ENCODE data around the gene ATRIP.

The ATRIP gene

GRCh38 chr3:48415251-48415953 is 31.1 kb upstream of the ATRIP start:
- Histone ChIP-seq H3K9me3 (ENCODE audit: control insufficient read depth, insufficient read depth, low read length) (no peaks in the 10 kb centered on the region), H3K4me1 (ENCODE audit: insufficient read depth, low read length) (no peaks in the 10 kb centered on the region), H3K9ac (ENCODE audit: low read depth, low read length) (no peak overlapping the region), H3K36me3 (ENCODE audit: insufficient read depth, low read length) (peaks cover 3% of the 10 kb centered on the region; the same call in 1 of the 2 replicates)

- Histone ChIP-seq H3K4me1 (ENCODE audit: insufficient read depth, low read length) (no peaks in the 10 kb centered on the region), H3K9ac (ENCODE audit: low read depth, low read length) (no peak overlapping the region), H3K9me3 (ENCODE audit: control insufficient read depth, insufficient read depth, low read length) (no peaks in the 10 kb centered on the region), H3K36me3 (ENCODE audit: insufficient read depth, low read length) (peaks cover 3% of the 10 kb centered on the region; the same call in 1 of the 2 replicates)
Observed at GRCh38 chr3:48416091-48416505, 30.4 kb upstream of the ATRIP start.

- H3K36me3 ChIP-seq (ENCODE audit: insufficient read depth, low read length), result no peaks in the 10 kb centered on the region; the same call in 1 of the 2 replicates
- H3K9me3 ChIP-seq (ENCODE audit: control insufficient read depth, insufficient read depth, low read length), result no peaks in the 10 kb centered on the region
- no peak overlapping the region for H3K9ac ChIP-seq (ENCODE audit: low read depth, low read length)
- H3K4me1 ChIP-seq (ENCODE audit: insufficient read depth, low read length), result no peaks in the 10 kb centered on the region
Observed at GRCh38 chr3:48416546-48416945, 30.0 kb upstream of the ATRIP start.

GRCh38 chr3:48417529-48418108 is 28.9 kb upstream of the ATRIP start:
- H3K4me1 ChIP-seq (ENCODE audit: insufficient read depth, low read length), result no peaks in the 10 kb centered on the region
- no peak overlapping the region for H3K9ac ChIP-seq (ENCODE audit: low read depth, low read length)
- no peaks in the 10 kb centered on the region; the same call in 1 of the 2 replicates for H3K36me3 ChIP-seq (ENCODE audit: insufficient read depth, low read length)
- H3K9me3 ChIP-seq (ENCODE audit: control insufficient read depth, insufficient read depth, low read length), result no peaks in the 10 kb centered on the region

GRCh38 chr3:48418140-48418539 is 28.4 kb upstream of the ATRIP start:
- H3K4me1 ChIP-seq (ENCODE audit: insufficient read depth, low read length), result no peaks in the 10 kb centered on the region
- H3K9me3 ChIP-seq (ENCODE audit: control insufficient read depth, insufficient read depth, low read length), result no peaks in the 10 kb centered on the region
- no peaks in the 10 kb centered on the region; the same call in 1 of the 2 replicates for H3K36me3 ChIP-seq (ENCODE audit: insufficient read depth, low read length)
- H3K9ac ChIP-seq (ENCODE audit: low read depth, low read length), result no peak overlapping the region

- H3K4me1 ChIP-seq (ENCODE audit: insufficient read depth, low read length), result no peaks in the 10 kb centered on the region
- no peaks in the 10 kb centered on the region; the same call in 1 of the 2 replicates for H3K36me3 ChIP-seq (ENCODE audit: insufficient read depth, low read length)
- H3K9me3 ChIP-seq (ENCODE audit: control insufficient read depth, insufficient read depth, low read length), result no peaks in the 10 kb centered on the region
- H3K9ac ChIP-seq (ENCODE audit: low read depth, low read length), result no peak overlapping the region
Observed at GRCh38 chr3:48418651-48419050, 27.9 kb upstream of the ATRIP start.

- no peaks in the 10 kb centered on the region for H3K9me3 ChIP-seq (ENCODE audit: control insufficient read depth, insufficient read depth, low read length)
- no peaks in the 10 kb centered on the region for H3K4me1 ChIP-seq (ENCODE audit: insufficient read depth, low read length)
- H3K9ac ChIP-seq (ENCODE audit: low read depth, low read length), result no peak overlapping the region
- no peaks in the 10 kb centered on the region; the same call in none of the 2 replicates for H3K36me3 ChIP-seq (ENCODE audit: insufficient read depth, low read length)
Observed at GRCh38 chr3:48419149-48419548, 27.4 kb upstream of the ATRIP start.

GRCh38 chr3:48419597-48419996 is 26.9 kb upstream of the ATRIP start:
- Histone ChIP-seq H3K4me1 (ENCODE audit: insufficient read depth, low read length) (no peaks in the 10 kb centered on the region), H3K9me3 (ENCODE audit: control insufficient read depth, insufficient read depth, low read length) (no peaks in the 10 kb centered on the region), H3K9ac (ENCODE audit: low read depth, low read length) (no peak overlapping the region), H3K36me3 (ENCODE audit: insufficient read depth, low read length) (no peaks in the 10 kb centered on the region; the same call in none of the 2 replicates)

- Histone ChIP-seq H3K4me1 (ENCODE audit: insufficient read depth, low read length) (peaks cover 3% of the 10 kb centered on the region; the same call in 1 of the 2 replicates), H3K36me3 (ENCODE audit: insufficient read depth, low read length) (no peaks in the 10 kb centered on the region; the same call in none of the 2 replicates), H3K9ac (ENCODE audit: low read depth, low read length) (no peak overlapping the region), H3K9me3 (ENCODE audit: control insufficient read depth, insufficient read depth, low read length) (no peaks in the 10 kb centered on the region)
Observed at GRCh38 chr3:48420561-48420960, 26.0 kb upstream of the ATRIP start.

- Histone ChIP-seq H3K9ac (ENCODE audit: low read depth, low read length) (no peak overlapping the region), H3K36me3 (ENCODE audit: insufficient read depth, low read length) (no peaks in the 10 kb centered on the region; the same call in none of the 2 replicates), H3K9me3 (ENCODE audit: control insufficient read depth, insufficient read depth, low read length) (no peaks in the 10 kb centered on the region), H3K4me1 (ENCODE audit: insufficient read depth, low read length) (peaks cover 8% of the 10 kb centered on the region; the same call in 1 of the 2 replicates)
Observed at GRCh38 chr3:48422272-48422671, 24.3 kb upstream of the ATRIP start.

GRCh38 chr3:48422681-48423080 is 23.9 kb upstream of the ATRIP start:
- H3K9ac ChIP-seq (ENCODE audit: low read depth, low read length), result no peak overlapping the region
- H3K36me3 ChIP-seq (ENCODE audit: insufficient read depth, low read length), result no peaks in the 10 kb centered on the region; the same call in none of the 2 replicates
- H3K9me3 ChIP-seq (ENCODE audit: control insufficient read depth, insufficient read depth, low read length), result no peaks in the 10 kb centered on the region
- H3K4me1 ChIP-seq (ENCODE audit: insufficient read depth, low read length), result peaks cover 13% of the 10 kb centered on the region; the same call in 1 of the 2 replicates

GRCh38 chr3:48423241-48423882 is 23.2 kb upstream of the ATRIP start:
- peaks cover 15% of the 10 kb centered on the region; the same call in 1 of the 2 replicates for H3K4me1 ChIP-seq (ENCODE audit: insufficient read depth, low read length)
- no peaks in the 10 kb centered on the region for H3K9me3 ChIP-seq (ENCODE audit: control insufficient read depth, insufficient read depth, low read length)
- H3K36me3 ChIP-seq (ENCODE audit: insufficient read depth, low read length), result no peaks in the 10 kb centered on the region; the same call in none of the 2 replicates
- no peak overlapping the region for H3K9ac ChIP-seq (ENCODE audit: low read depth, low read length)

- Histone ChIP-seq H3K9ac (ENCODE audit: low read depth, low read length) (no peak overlapping the region), H3K9me3 (ENCODE audit: control insufficient read depth, insufficient read depth, low read length) (no peaks in the 10 kb centered on the region), H3K4me1 (ENCODE audit: insufficient read depth, low read length) (peaks cover 15% of the 10 kb centered on the region; the same call in 1 of the 2 replicates), H3K36me3 (ENCODE audit: insufficient read depth, low read length) (no peaks in the 10 kb centered on the region; the same call in none of the 2 replicates)
Observed at GRCh38 chr3:48423883-48424695, 22.4 kb upstream of the ATRIP start.

- H3K36me3 ChIP-seq (ENCODE audit: insufficient read depth, low read length), result no peaks in the 10 kb centered on the region; the same call in 1 of the 2 replicates
- H3K4me1 ChIP-seq (ENCODE audit: insufficient read depth, low read length), result peaks cover 15% of the 10 kb centered on the region; the same call in 1 of the 2 replicates
- H3K9me3 ChIP-seq (ENCODE audit: control insufficient read depth, insufficient read depth, low read length), result no peaks in the 10 kb centered on the region
- no peak overlapping the region for H3K9ac ChIP-seq (ENCODE audit: low read depth, low read length)
Observed at GRCh38 chr3:48425281-48425812, 21.2 kb upstream of the ATRIP start.

Measured in ES-I3 (cell line).